DMS 273 (cell line): ENCODE results near the gene SAPCD2.
A peak's percentile ranks its signal among the peaks of the same experiment; 100 is the strongest.
"Not testable (repeated sequence)": the region's sequence is repeated elsewhere in the genome, so short reads cannot be mapped to it uniquely, and the experiment has no call there.

ENCODE experiments used
- DNase-seq: peaks from one replicate; lab custom pipeline; 2025; ENCODE audit not compliant: unreplicated experiment; lab: John Stamatoyannopoulos, UW

SAPCD2 gene

GRCh38 chr9:137033481-137033880, 36.9 kb downstream of the SAPCD2 start:
- not testable (repeated sequence) for DNase-seq

- no peak for DNase-seq
Observed at GRCh38 chr9:137032858-137033257, 37.5 kb downstream of the SAPCD2 start.

- peak; percentile 42 for DNase-seq
Observed at GRCh38 chr9:137031904-137032640, 38.3 kb downstream of the SAPCD2 start, which contains the start of gene FUT7. TSS of gene FUT7 (minus strand) at chr9:137032088. CDS start at chr9:137031991, 97 bp downstream.

- DNase-seq: no peak
Observed at GRCh38 chr9:137030538-137031527, 39.5 kb downstream of the SAPCD2 start.

- no peak for DNase-seq
Observed at GRCh38 chr9:137030006-137030405, 40.4 kb downstream of the SAPCD2 start.

GRCh38 chr9:137029058-137029936, 41.1 kb downstream of the SAPCD2 start:
- DNase-seq: peak; percentile 75

GRCh38 chr9:137028263-137029057, 41.9 kb downstream of the SAPCD2 start:
- peak; percentile 84 for DNase-seq

GRCh38 chr9:137027369-137028262, 42.7 kb downstream of the SAPCD2 start, which contains the start of gene ABCA2:
TSS of gene ABCA2 (minus strand) at chr9:137028237. CDS start at chr9:137028140, 97 bp downstream.
- DNase-seq: peak; percentile 64

- peak; percentile 40 for DNase-seq
Observed at GRCh38 chr9:137026828-137027227, 43.5 kb downstream of the SAPCD2 start.

- no peak for DNase-seq
Observed at GRCh38 chr9:137026384-137026783, 44.0 kb downstream of the SAPCD2 start.

GRCh38 chr9:137025517-137025966, 44.8 kb downstream of the SAPCD2 start:
- peak; percentile 94 for DNase-seq

GRCh38 chr9:137023583-137023991, 46.8 kb downstream of the SAPCD2 start:
- peak; percentile 38 for DNase-seq

- no peak for DNase-seq
Observed at GRCh38 chr9:137023157-137023556, 47.2 kb downstream of the SAPCD2 start.

- no peak for DNase-seq
Observed at GRCh38 chr9:137022662-137023008, 47.7 kb downstream of the SAPCD2 start.

- peak; percentile 63 for DNase-seq
Observed at GRCh38 chr9:137021979-137022661, 48.2 kb downstream of the SAPCD2 start.

GRCh38 chr9:137021568-137021978, 48.8 kb downstream of the SAPCD2 start:
- DNase-seq: no peak

- no peak for DNase-seq
Observed at GRCh38 chr9:137020771-137021567, 49.4 kb downstream of the SAPCD2 start.
